HG03442 (cell line): ENCODE results near the gene GRIK4.

Experiments used
- ATAC-seq: cut with Tn5 transposase; IDR thresholded peaks from one replicate; pipeline ENCODE4 v1.9.1; 2021; ENCODE audit warnings: mild to moderate bottlenecking, moderate library complexity; ENCODE audit not compliant: unreplicated experiment

GRIK4 gene

DNA sequence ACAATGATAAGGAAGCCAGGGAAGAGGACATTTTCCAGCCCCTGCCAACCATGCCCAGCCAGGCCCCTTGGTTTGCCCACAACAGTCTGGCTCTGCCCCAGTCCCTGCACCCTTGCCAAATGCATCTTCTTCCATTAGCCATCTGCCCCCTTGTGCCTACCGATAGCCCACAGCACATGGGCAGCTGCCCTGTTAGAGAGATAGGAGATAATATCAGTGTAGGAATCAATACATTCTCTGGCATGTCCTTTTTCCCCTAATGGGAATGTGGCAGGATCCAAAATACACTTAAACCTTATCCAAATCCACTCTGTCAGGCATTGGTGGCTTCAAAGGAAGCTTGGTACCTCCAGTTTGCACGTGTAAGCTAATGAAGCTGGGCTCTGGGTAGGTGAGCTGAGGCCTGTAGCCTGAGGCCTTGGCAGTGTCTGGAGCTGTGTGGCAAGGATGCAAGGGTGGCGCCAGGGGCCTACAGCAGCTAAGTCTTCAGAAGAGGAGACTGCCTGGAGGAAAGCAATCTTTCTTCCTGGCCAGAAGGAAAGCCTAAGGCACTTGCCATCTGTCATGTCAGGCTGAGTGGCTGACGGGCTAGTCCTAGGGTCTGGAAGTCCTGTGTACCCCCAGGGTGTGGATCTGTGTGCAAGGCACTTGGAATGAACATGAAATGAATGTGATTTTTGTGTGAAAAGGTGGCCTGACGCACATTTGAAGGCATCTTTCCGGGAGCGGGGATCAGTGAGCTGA lies 348.2 kb downstream of the GRIK4 start:
- no peak for ATAC-seq

DNA sequence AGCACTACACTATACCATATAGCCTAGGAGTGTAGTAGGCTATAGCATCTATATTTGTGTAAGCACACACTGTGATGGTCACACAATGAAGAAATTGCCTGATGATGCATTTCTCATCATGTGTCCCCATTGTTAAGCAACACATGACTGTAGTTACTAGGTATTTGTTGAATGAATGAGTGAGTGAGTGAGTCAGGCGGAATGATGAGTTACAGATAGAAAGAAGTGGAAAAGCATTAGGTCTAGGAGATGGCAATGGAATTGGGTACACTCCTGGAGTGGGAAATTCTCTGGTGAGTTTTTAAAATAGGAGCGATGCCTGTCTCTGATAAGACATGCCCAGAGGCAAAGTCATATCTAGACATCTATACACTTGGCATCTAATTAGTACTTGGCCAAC lies 351.8 kb downstream of the GRIK4 start:
- ATAC-seq: no peak

GRCh38 chr11:120867024-120867423 lies 355.5 kb downstream of the GRIK4 start:
- ATAC-seq: no peak

GRCh38 chr11:120867531-120867930 lies 356.0 kb downstream of the GRIK4 start:
- ATAC-seq: no peak

DNA sequence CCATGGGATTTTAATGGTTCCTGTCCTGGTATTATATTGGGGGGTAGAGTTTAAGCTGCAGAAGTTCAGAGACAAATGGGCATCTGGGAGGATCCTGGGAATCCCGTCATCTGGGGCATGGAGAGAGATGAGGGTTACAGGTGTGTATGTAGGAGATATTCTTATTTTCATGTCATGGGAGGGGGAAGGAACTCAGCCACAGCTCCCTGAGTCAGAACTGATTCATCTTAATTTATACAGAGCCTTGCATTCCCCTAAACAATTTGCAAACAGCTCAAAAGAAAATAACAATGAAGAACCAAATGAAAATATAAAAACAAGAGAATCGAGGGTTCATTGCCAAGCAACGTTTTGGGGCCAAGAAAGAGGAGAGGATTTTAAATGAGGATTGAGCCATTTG lies 356.4 kb downstream of the GRIK4 start:
- no peak for ATAC-seq

GRCh38 chr11:120869097-120869496 lies 357.5 kb downstream of the GRIK4 start:
- no peak for ATAC-seq

- peak; percentile 52 for ATAC-seq
Measured at GRCh38 chr11:120869516-120870011, 358.0 kb downstream of the GRIK4 start.

GRCh38 chr11:120871194-120871593 lies 359.6 kb downstream of the GRIK4 start:
- ATAC-seq: no peak

GRCh38 chr11:120871924-120872323 lies 360.4 kb downstream of the GRIK4 start:
- ATAC-seq: no peak

GRCh38 chr11:120873966-120874735 lies 362.6 kb downstream of the GRIK4 start:
- ATAC-seq: no peak

- ATAC-seq: no peak
Measured at GRCh38 chr11:120875986-120876385, 364.4 kb downstream of the GRIK4 start.

DNA sequence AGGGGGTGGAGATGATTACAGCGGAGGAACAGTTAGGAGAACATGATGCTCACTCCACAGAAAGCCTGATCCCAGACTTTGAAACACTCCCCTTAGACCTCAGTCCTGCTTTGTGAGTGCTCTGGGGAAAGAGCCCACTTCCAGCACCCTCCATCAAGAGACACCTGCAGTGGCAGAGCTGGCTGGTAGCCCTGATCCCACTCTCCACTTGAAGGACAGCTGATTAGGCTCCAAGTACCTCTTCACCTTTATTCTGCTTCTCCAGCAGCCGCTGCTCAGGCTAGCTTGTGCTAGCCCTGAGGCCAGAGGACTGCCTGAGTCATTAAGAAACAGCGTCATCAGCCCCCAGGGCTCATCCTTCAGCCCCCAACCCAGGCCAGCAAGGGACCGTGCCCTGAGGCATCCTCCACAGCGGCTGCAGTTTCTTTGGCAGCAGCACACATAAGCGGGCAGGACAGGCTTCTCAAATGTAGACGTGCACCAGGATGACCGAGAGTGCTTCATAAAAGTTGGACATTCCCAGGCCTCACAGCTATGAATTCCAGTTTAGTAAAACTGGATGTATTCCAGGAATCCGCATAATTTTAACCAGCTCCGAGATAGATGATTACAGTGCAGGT lies 366.3 kb downstream of the GRIK4 start:
- ATAC-seq: no peak

- no peak for ATAC-seq
Measured at GRCh38 chr11:120878781-120879180, 367.2 kb downstream of the GRIK4 start.

DNA sequence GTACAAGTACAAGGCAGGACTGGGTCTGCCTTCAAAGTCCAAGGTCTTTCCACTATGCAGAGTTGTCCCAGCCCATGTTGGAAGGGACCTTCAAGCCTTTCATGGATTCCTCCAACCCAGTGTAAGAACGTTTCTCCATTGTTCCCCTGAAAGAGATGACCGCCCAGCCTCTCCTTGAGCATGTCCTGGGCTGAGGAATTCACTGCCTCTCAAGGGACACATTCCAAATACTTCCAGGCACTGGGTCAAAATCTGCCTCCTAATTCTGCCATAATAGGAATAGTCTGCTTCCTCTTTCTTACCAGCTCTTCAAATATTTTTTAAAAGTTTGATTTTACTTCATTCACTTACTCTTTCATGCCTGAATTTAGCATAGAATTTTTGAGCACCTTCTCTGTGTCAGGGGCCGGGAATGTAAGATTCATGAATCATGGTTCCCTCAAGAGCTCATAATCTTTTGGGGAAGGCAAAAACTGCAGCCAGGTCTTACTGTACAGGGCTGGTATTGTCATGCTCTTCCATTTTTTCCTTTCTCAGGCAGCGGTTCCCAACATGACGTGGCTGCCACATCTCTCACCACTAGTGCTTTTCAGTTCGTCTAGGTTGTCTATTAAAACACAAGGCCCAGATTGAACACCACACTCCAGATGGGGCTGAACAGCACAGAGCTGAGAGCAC lies 369.1 kb downstream of the GRIK4 start:
- ATAC-seq: no peak

- ATAC-seq: no peak
Measured at GRCh38 chr11:120881596-120881995, 370.0 kb downstream of the GRIK4 start.

- ATAC-seq: no peak
Measured at GRCh38 chr11:120882175-120882574, 370.6 kb downstream of the GRIK4 start.

GRCh38 chr11:120883404-120884080 lies 372.0 kb downstream of the GRIK4 start:
- no peak for ATAC-seq

DNA sequence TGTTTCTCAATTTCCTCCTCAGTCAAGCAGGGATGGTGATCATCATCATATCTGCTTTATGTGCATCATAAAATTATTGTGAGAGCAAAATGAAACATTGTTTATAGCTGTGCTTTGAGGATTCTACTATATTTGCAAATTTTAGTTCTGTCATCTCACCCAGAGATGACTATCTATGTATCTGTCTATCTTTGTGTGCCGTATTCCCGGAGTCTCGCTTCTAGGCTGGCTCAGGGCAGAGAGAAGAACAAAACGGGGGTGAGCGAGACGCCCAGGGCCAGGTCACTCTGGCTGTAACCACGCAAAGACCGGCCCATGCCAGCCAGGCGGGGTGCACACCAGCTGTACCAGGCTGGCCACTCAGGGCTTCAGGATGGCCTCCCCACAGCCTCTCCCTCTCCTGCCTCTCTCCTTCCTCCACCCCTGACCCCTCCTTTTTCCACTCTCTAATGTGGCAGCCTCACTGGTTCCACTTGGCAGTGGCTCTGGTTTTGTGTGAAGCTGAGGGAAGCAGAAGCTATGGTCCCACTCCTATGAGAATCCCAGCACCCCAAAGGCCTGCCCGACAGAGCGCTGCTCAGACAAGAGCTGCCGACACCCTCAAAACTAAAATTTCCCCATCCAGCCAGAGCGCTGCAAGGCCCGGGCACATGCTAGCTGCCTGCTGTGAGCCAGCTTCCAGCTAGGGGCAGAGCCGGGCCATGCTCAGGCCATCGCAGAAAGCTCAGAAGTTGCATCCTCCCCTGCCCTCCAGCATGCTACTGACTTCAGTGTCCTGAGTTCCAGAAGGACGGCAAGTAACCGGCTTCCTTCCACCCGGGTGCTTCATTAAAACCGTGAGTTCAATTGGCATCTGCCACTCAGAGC lies 372.8 kb downstream of the GRIK4 start:
- ATAC-seq: no peak

DNA sequence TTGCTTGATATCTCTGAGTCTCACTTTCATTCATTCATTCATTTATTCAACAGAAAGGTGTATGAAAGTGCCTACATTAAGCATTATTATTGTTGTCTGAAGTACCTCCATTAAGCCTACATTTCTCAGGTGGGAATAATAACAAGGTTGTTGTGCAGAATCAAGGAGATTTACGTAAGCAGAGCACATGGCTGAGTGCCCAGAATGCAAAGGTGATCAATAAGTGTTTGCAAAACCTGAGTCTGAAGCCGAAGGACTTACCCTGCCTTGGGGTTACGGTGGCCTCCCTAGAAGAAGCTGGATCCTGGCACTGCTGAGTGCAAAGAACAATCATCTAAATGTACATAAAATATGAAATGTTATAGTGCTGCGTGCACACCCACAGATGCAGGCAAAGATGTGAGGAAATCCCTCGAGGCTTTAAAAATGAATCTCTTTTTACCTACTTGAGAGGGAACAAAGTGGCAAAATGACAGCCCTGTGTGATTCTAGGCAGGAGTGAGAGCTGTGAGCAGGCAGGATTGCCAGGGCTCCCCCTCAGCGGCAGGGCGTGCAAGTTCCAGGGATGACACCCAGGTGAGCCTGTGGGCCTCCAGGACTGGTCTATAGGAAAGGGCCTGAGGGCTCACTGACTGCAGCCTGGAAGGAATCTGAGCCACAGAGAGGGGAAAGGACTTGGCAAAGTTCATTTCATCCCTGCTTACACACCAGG lies 379.2 kb downstream of the GRIK4 start:
- no peak for ATAC-seq
